Prostate gland (tissue), 2 donors: ENCODE data around the gene ST13. TPM values are rescaled to one million over a fixed set of nuclear protein-coding genes. Genes with fewer than 3 reads are reported as not detected.
A peak's percentile ranks its signal among the peaks of the same experiment; 100 is the strongest.
"Not testable (repeated sequence)": the region's sequence is repeated elsewhere in the genome, so short reads cannot be mapped to it uniquely, and the experiment has no call there.

Experiments
- DNase-seq: peaks from one replicate; pipeline ENCODE4 v3.0.0-alpha.2; 2019; ENCODE audit warnings: low spot score
- H3K27ac ChIP-seq, 2 donors: fragments of 200-600 bp; sonication (generic); 2 replicates each; pipeline ENCODE4 v1.5.1; 2017 to 2019
- H3K27me3 ChIP-seq: fragments of 200-600 bp; sonication (generic); replicated peaks from 2 replicates; pipeline ENCODE4 v1.5.1; 2019; ENCODE audit not compliant: insufficient read depth
- H3K36me3 ChIP-seq, 2 donors: fragments of 200-600 bp; sonication (generic); 1 replicate in 1 of 2; 2 replicates in 1 of 2; pipeline versions ENCODE4 v1.5.1 to v1.8.1; 2017 to 2019
- H3K4me1 ChIP-seq: fragments of 200-600 bp; sonication (generic); replicated peaks from 2 replicates; pipeline ENCODE4 v1.5.1; 2019
- H3K4me3 ChIP-seq, 2 donors: fragments of 200-600 bp; sonication (generic); 2 replicates each; pipeline ENCODE4 v1.5.1; 2017 to 2019
- H3K9me3 ChIP-seq: fragments of 200-600 bp; sonication (generic); 2 replicates; pipeline ENCODE4 v1.5.1; 2017
- POLR2A ChIP-seq: fragments of 450-650 bp; IDR thresholded peaks from one replicate; pipeline ENCODE4 v1.6.1; 2016; ENCODE audit warnings: antibody characterized with exemption, mild to moderate bottlenecking
- POLR2AphosphoS5 ChIP-seq: sonication (generic); formaldehyde crosslinking; IDR thresholded peaks from one replicate; pipeline ENCODE4 v1.6.1; 2017; ENCODE audit warnings: antibody characterized with exemption
- WGBS: methylation state at CpG from one replicate; pipeline ENCODE4 v1.1.5; 2018; 5-methylcytosine and 5-hydroxymethylcytosine counted together
- intact Hi-C: fragments of 100-400 bp; cut with DNase I; formaldehyde crosslinking; loops from one replicate; pipeline ENCODE4 v1.14.2; 2022
- total RNA-seq, 2 donors: library from RNA; depleted of rRNA; stranded (reverse); fragments of >200 nt; gene quantifications; one replicate each; pipeline ENCODE4 v1.1.0, GENCODE V29; 2016
- TF ChIP-seq, protein P1 (sequence below), 4 experiments: fragments of 200-600 bp in 2 of 4; fragments of 450-650 bp in 2 of 4; sonication (generic) in 2 of 4; IDR thresholded peaks; 1 replicate in 3 of 4; 2 replicates in 1 of 4; pipeline ENCODE4 v1.5.1; 2016 to 2019; ENCODE audit warnings: antibody characterized with exemption in 4 of 4, mild to moderate bottlenecking in 2 of 4, moderate library complexity in 2 of 4

ST13 gene
- total RNA-seq, 2 donors from 2014 or later = 159 to 205 TPM

DNA sequence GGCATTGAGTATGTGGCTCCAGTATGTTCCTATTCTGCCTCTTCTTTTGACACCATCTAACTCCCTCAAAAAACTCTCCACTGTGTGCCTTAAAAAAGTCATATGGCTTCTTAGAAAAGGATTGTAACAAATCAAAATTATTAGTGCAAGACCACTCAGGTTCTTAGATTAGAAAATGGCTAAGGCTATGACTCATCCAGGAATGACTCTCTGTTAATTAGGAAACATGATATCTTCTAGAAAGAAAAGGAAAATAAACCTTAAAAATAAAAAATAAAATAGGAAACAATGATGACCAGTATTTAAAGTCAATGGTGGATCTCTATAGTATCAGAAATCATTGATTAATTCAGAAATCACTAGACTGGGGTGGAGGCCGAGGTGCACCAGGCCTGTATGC, 59.0 kb downstream of the ST13 start:
- 96% methylated on average over 1 of the region's 1 CpG for WGBS
- no peaks in the 10 kb centered on the region for H3K36me3 ChIP-seq
- no peak overlapping the region for H3K4me3 ChIP-seq
- no peak overlapping the region for H3K27ac ChIP-seq
- no peak for TF ChIP-seq POLR2AphosphoS5
- TF ChIP-seq POLR2A = no peak
- TF ChIP-seq, protein P1, sequence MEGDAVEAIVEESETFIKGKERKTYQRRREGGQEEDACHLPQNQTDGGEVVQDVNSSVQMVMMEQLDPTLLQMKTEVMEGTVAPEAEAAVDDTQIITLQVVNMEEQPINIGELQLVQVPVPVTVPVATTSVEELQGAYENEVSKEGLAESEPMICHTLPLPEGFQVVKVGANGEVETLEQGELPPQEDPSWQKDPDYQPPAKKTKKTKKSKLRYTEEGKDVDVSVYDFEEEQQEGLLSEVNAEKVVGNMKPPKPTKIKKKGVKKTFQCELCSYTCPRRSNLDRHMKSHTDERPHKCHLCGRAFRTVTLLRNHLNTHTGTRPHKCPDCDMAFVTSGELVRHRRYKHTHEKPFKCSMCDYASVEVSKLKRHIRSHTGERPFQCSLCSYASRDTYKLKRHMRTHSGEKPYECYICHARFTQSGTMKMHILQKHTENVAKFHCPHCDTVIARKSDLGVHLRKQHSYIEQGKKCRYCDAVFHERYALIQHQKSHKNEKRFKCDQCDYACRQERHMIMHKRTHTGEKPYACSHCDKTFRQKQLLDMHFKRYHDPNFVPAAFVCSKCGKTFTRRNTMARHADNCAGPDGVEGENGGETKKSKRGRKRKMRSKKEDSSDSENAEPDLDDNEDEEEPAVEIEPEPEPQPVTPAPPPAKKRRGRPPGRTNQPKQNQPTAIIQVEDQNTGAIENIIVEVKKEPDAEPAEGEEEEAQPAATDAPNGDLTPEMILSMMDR (IDR thresholded peaks at IDR 0.05) = no peak
- no peak for DNase-seq
- no peaks in the 10 kb centered on the region for H3K9me3 ChIP-seq
- H3K4me1 ChIP-seq = no peaks in the 10 kb centered on the region
- intact Hi-C loops = no loop called here
- no peaks in the 10 kb centered on the region for H3K27me3 ChIP-seq

DNA sequence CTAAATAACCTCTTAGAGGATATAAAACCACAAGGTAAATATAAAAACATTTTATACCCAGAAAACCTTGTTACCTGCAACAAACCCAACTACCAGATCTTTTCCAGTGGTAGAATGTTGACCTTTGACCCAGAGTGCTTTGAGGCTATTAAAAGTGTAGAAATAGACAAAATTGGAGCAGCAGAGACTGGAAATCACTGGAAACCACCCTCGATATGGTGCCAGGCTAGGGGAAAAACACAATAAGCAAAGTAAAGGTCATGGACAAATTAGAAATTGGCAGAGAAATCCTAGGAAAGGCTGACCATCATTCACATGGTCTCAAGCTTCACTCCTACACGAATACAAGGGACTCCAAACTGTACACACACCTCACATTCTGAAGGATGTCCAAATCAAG, 64.0 kb downstream of the ST13 start:
- H3K27ac ChIP-seq = no peak overlapping the region
- TF ChIP-seq, protein P1 (IDR thresholded peaks at IDR 0.05) = no peak
- H3K36me3 ChIP-seq = no peaks in the 10 kb centered on the region
- H3K4me1 ChIP-seq = no peaks in the 10 kb centered on the region
- WGBS = 70% methylated on average over 2 of the region's 2 CpGs
- no peak for DNase-seq
- intact Hi-C loops = no loop called here
- no peak overlapping the region for H3K4me3 ChIP-seq
- no peaks in the 10 kb centered on the region for H3K9me3 ChIP-seq
- no peaks in the 10 kb centered on the region for H3K27me3 ChIP-seq

DNA sequence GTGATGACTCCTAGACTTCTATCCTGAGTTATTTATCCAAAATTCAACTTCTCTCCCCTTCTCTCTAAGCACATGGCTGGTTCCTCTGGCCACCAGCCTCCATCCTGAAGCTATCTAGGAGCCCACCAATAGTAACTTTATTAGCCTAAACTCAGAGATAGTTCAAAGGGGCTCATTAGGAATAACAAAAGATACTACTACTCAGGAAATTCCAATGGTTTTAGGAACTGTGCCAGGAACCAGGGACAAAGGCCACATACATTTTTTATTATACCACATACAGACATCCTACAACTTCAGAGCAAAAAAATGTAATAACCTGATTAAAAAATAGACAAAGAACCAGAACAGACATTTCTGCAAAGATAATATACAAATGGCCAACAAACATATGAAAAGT, 65.2 kb downstream of the ST13 start:
- intact Hi-C loops = no loop called here
- Histone ChIP-seq H3K4me3 (no peak overlapping the region), H3K27ac (no peak overlapping the region), H3K9me3 (no peaks in the 10 kb centered on the region), H3K27me3 (no peaks in the 10 kb centered on the region), H3K4me1 (no peaks in the 10 kb centered on the region), H3K36me3 (no peaks in the 10 kb centered on the region)
- no peak for DNase-seq
- TF ChIP-seq, protein P1 (IDR thresholded peaks at IDR 0.05) = no peak
- no peak for TF ChIP-seq POLR2A

DNA sequence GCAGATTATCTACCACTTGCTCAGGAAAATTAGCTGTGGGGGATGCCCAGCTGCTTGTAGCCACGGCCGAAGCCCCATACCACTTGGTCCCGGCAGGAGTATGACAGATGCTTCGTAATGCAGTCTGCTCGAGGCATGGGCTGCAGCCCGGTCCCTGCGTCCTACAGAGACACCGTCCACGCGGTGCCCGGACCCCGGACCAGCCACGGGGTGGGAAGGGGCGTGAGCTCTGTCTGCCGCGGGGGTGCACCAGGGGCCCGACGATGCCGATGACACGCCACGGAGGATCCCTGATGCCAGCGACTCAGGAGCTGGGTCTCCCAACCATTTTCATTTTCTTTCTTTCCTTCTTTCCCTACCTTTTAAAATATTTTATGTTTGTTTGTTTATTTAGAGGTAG, 67.3 kb downstream of the ST13 start:
- Histone ChIP-seq H3K9me3 (no peaks in the 10 kb centered on the region), H3K36me3 (no peaks in the 10 kb centered on the region), H3K27ac (no peak overlapping the region), H3K4me1 (no peaks in the 10 kb centered on the region), H3K27me3 (no peaks in the 10 kb centered on the region), H3K4me3 (no peak overlapping the region)
- no peak for DNase-seq
- intact Hi-C loops = no loop called here
- TF ChIP-seq POLR2A = no peak
- TF ChIP-seq, protein P1 (IDR thresholded peaks at IDR 0.05) = no peak
- no peak for TF ChIP-seq POLR2AphosphoS5
- 97% methylated on average over 19 of the region's 22 CpGs for WGBS

DNA sequence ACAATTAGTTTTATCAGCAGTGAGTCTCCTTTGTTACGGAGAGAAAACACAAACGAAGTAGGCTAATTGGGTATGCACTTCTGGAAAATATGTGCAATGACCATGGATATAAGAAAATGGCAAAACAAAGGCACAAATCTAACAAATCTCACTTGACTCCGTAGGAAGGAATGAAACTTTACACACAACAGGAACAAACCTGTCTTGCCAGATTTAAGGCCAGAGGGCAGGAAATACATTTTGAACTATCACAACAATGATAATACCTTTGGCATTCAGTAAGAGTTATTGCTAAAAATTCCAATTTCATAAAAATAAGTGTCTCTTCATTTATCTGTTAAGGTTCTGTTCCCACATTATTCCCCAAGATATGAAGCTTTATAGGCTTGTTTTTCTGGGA, 73.9 kb downstream of the ST13 start:
- Histone ChIP-seq H3K9me3 (no peaks in the 10 kb centered on the region), H3K27ac (no peak overlapping the region), H3K27me3 (no peaks in the 10 kb centered on the region), H3K4me1 (no peaks in the 10 kb centered on the region), H3K36me3 (no peaks in the 10 kb centered on the region), H3K4me3 (no peak overlapping the region)
- intact Hi-C loops = no loop called here
- DNase-seq = no peak
- TF ChIP-seq POLR2AphosphoS5 (peak; percentile 12), POLR2A (no peak)
- TF ChIP-seq, protein P1 (IDR thresholded peaks at IDR 0.05) = no peak
- WGBS = 30% methylated on average over 3 of the region's 3 CpGs

DNA sequence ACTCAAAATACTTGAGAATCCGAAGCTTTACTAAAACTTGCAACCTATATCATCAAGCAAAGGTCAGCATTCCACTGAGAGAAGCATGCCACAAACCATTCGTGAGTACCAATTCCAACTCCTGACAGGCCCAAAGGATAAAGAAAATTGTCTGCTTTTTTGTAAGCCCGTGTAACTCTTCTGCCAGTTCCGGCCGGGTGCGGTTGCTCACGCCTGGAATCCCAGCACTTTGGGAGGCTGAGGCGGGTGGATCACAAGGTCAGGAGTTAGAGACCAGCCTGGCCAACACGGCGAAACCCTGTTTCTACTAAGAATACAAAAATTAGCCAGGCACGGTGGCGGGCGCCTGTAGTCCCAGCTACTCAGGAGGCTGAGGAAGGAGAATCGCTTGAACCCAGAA, 74.7 kb downstream of the ST13 start:
- H3K36me3 ChIP-seq, intact Hi-C loops, DNase-seq, H3K4me1 ChIP-seq, H3K4me3 ChIP-seq, H3K9me3 ChIP-seq, H3K27me3 ChIP-seq, H3K27ac ChIP-seq: not testable (repeated sequence)
- 91% methylated on average over 14 of the region's 14 CpGs for WGBS
